Panc1 (cell line): ENCODE data around the gene HOXA4. TPM values are rescaled to one million over a fixed set of nuclear protein-coding genes. Genes with fewer than 3 reads are reported as not detected.

ENCODE experiments used
- ATAC-seq: fragments of 200-7000 bp; cut with Tn5 transposase; 2 replicates; pipeline ENCODE4 v1.9.1; 2020; ENCODE audit warnings: mild to moderate bottlenecking, moderate library complexity
- BruUV-seq: library from RNA; stranded (reverse); fragments of 400-500 nt; replicated peaks from 2 replicates; lab custom pipeline; 2021; lab: Mats Ljungman, UMichigan
- CTCF ChIA-PET: fragments of 300-600 bp; sonication (Branson Sonifier 250); formaldehyde crosslinking; loops from one replicate; lab custom pipeline; 2022; ENCODE audit warnings: antibody characterized with exemption; lab: Charles Lee
- POLR2A ChIA-PET: fragments of 300-600 bp; sonication (Branson Sonifier 250); formaldehyde crosslinking; loops from one replicate; lab custom pipeline; 2022; ENCODE audit warnings: antibody characterized with exemption; lab: Charles Lee
- DNase-seq: peaks from one replicate; pipeline ENCODE4 v3.0.0-alpha.2; 2010; ENCODE audit warnings: low read depth, low spot score
- H3K27ac ChIP-seq: 2 replicates; pipeline ENCODE4 v1.5.1; 2011; ENCODE audit warnings: mild to moderate bottlenecking, low read length, inconsistent platforms
- H3K27me3 ChIP-seq: fragments of 200-500 bp; sonication (Bioruptor generic); 2 replicates; pipeline ENCODE4 v1.6.0; 2014; ENCODE audit warnings: low read length, inconsistent platforms; ENCODE audit not compliant: control insufficient read depth, insufficient read depth
- H3K36me3 ChIP-seq: fragments of 200-500 bp; sonication (Bioruptor generic); 2 replicates; pipeline ENCODE4 v1.5.1; 2014; ENCODE audit warnings: inconsistent platforms, mild to moderate bottlenecking, low read length, moderate library complexity; ENCODE audit not compliant: control insufficient read depth, insufficient read depth
- H3K4me1 ChIP-seq: 2 replicates; pipeline ENCODE4 v1.5.1; 2011; ENCODE audit warnings: inconsistent platforms, mild to moderate bottlenecking, low read length, moderate library complexity; ENCODE audit not compliant: control insufficient read depth, insufficient read depth
- H3K4me3 ChIP-seq, 2 experiments: 2 replicates each; pipeline ENCODE4 v1.5.1; 2011 to 2012; ENCODE audit warnings: low read depth in 2 of 2, low read length in 2 of 2, mild to moderate bottlenecking in 2 of 2, inconsistent platforms in 1 of 2, moderate library complexity in 1 of 2
- H3K9me3 ChIP-seq: fragments of 200-500 bp; sonication (Bioruptor generic); 2 replicates; pipeline ENCODE4 v1.5.1; 2014; ENCODE audit warnings: low read depth, mild to moderate bottlenecking, inconsistent platforms, low read length, moderate library complexity; ENCODE audit not compliant: control insufficient read depth, insufficient read depth
- CTCF ChIP-seq: fragments of 450-650 bp; IDR thresholded peaks from 2 replicates; pipeline ENCODE4 v1.5.1; 2017; ENCODE audit warnings: mild to moderate bottlenecking
- POLR2AphosphoS5 ChIP-seq: IDR thresholded peaks from 2 replicates; pipeline ENCODE4 v1.6.1; 2012; ENCODE audit warnings: mild to moderate bottlenecking, low read depth, low read length, moderate library complexity
- REST ChIP-seq, 2 experiments: IDR thresholded peaks; 2 replicates each; pipeline ENCODE4 v1.6.1; 2011 to 2012; ENCODE audit warnings: low read depth in 2 of 2, control low read depth in 1 of 2, low read length in 1 of 2, mild to moderate bottlenecking in 1 of 2, moderate library complexity in 1 of 2; ENCODE audit not compliant: insufficient read depth in 1 of 2
- SIN3A ChIP-seq: IDR thresholded peaks from 2 replicates; pipeline ENCODE4 v1.6.1; 2012; ENCODE audit warnings: low read depth, mild to moderate bottlenecking, low read length, moderate library complexity, borderline replicate concordance; ENCODE audit not compliant: insufficient read depth
- in situ Hi-C: cut with HindIII; loops from 2 replicates; pipeline ENCODE4 v1.10.0; 2016; ENCODE audit warnings: low sequenced_read_pairs, low pct_unique_long_range_greater_than_20kb
- intact Hi-C: fragments of 100-400 bp; cut with micrococcal nuclease; formaldehyde crosslinking; loops from one replicate; pipeline ENCODE4 v1.10.0; 2022; ENCODE audit not compliant: unreplicated experiment
- total RNA-seq: library from RNA; stranded (reverse); gene quantifications from one replicate; pipeline ENCODE4 v1.2.1, GENCODE V29; 2021; ENCODE audit not compliant: unreplicated experiment

Gene HOXA4
- total RNA-seq, 1 experiment from 2014 or later: 0.39 TPM

- no peak overlapping the region for H3K4me3 ChIP-seq
Measured at GRCh38 chr7:27124096-27124901, 6.3 kb downstream of the HOXA4 start.

GRCh38 chr7:27123477-27124053, 7.0 kb downstream of the HOXA4 start:
- no peaks in the 10 kb centered on the region for H3K36me3 ChIP-seq
- H3K27me3 ChIP-seq: no peaks in the 10 kb centered on the region
- H3K4me1 ChIP-seq: peaks cover 85% of the 10 kb centered on the region
- peak overlapping the region; percentile 51 to 67; a peak in 3 of 4 replicates for H3K4me3 ChIP-seq
- DNase-seq (no peak), ATAC-seq (no peak)
- peak overlapping the region; percentile 99 for H3K27ac ChIP-seq
- H3K9me3 ChIP-seq: no peaks in the 10 kb centered on the region
- no peak for TF ChIP-seq REST (IDR thresholded peaks at IDR 0.05; ENCODE audit: insufficient read depth in 1 of 2, low read depth in 2 of 2, low read length in 1 of 2)
- TF ChIP-seq POLR2AphosphoS5: no peak
- no peak for TF ChIP-seq SIN3A
- no peak for TF ChIP-seq CTCF
- ChIA-PET CTCF (no interaction called here), POLR2A (no interaction called here)
- BruUV-seq: no TSS peak
- in situ Hi-C loops (no loop called here), intact Hi-C loops (no loop called here)

More at GRCh38 chr7:27124096-27124901, 6.3 kb downstream of the HOXA4 start:
- Histone ChIP-seq H3K4me1 (peaks cover 78% of the 10 kb centered on the region), H3K36me3 (no peaks in the 10 kb centered on the region), H3K27ac (peak overlapping the region; percentile 99), H3K9me3 (no peaks in the 10 kb centered on the region), H3K27me3 (no peaks in the 10 kb centered on the region)
- POLR2A ChIA-PET: no interaction called here
- no peak for ATAC-seq
- in situ Hi-C loops: no loop called here
- no peak for TF ChIP-seq SIN3A
- TF ChIP-seq POLR2AphosphoS5: no peak
- TF ChIP-seq CTCF: no peak
- no peak for DNase-seq
- CTCF ChIA-PET: no interaction called here
- intact Hi-C loops: no loop called here
- BruUV-seq: no TSS peak
